Motor neuron (in vitro differentiated cells): ENCODE results near the gene AGBL4. TPM values are rescaled to one million over a fixed set of nuclear protein-coding genes. Genes with fewer than 3 reads are reported as not detected.

Source experiments
- ATAC-seq, 8 experiments: fragments of 200-7000 bp; cut with Tn5 transposase; replicated peaks in 6 of 8; 2 replicates each; pipeline ENCODE4 v1.8.0; 2021; ENCODE audit warnings: mild to moderate bottlenecking in 8 of 8, moderate library complexity in 8 of 8
- H3K27ac ChIP-seq, 2 donors: fragments of 250-450 bp; sonication (Bioruptor Pico); 2 replicates each; pipeline ENCODE4 v1.9.0; 2021; ENCODE audit warnings: antibody characterized with exemption in 2 of 2, mild to moderate bottlenecking in 2 of 2, moderate library complexity in 1 of 2
- H3K4me1 ChIP-seq, 2 donors: fragments of 250-450 bp; sonication (Bioruptor Pico); replicated peaks in 1 of 2; 2 replicates each; pipeline ENCODE4 v1.6.1; 2021; ENCODE audit warnings: antibody characterized with exemption in 2 of 2, mild to moderate bottlenecking in 2 of 2, moderate library complexity in 1 of 2
- H3K4me3 ChIP-seq, 5 donors: fragments of 250-450 bp; sonication (Bioruptor Pico); 2 replicates each; pipeline ENCODE4 v1.9.0; 2021; ENCODE audit warnings: antibody characterized with exemption in 5 of 5, mild to moderate bottlenecking in 5 of 5, moderate library complexity in 4 of 5
- WGBS, 10 experiments: fragments of 450-650 bp; shearing (Covaris generic); methylation state at CpG; one replicate each; pipeline ENCODE4 v1.0.0; 2022; 5-methylcytosine and 5-hydroxymethylcytosine counted together
- in situ Hi-C, 9 experiments: fragments of 400-800 bp; cut with MboI; loops; one replicate each; pipeline ENCODE4 v1.15.0; 2021; ENCODE audit warnings: low sequenced_read_pairs in 9 of 9, low pct_unique_long_range_greater_than_20kb in 2 of 9; ENCODE audit not compliant: unreplicated experiment in 9 of 9
- total RNA-seq, 8 experiments: library from RNA; unstranded; fragments of 300-600 nt; gene quantifications; 2 replicates each; pipeline versions ENCODE4 v1.2.3 to v1.2.4, GENCODE V29; 2022

The AGBL4 gene
- total RNA-seq, 8 experiments from 2014 or later = 0.10 to 4.5 (median 1.9) TPM

DNA sequence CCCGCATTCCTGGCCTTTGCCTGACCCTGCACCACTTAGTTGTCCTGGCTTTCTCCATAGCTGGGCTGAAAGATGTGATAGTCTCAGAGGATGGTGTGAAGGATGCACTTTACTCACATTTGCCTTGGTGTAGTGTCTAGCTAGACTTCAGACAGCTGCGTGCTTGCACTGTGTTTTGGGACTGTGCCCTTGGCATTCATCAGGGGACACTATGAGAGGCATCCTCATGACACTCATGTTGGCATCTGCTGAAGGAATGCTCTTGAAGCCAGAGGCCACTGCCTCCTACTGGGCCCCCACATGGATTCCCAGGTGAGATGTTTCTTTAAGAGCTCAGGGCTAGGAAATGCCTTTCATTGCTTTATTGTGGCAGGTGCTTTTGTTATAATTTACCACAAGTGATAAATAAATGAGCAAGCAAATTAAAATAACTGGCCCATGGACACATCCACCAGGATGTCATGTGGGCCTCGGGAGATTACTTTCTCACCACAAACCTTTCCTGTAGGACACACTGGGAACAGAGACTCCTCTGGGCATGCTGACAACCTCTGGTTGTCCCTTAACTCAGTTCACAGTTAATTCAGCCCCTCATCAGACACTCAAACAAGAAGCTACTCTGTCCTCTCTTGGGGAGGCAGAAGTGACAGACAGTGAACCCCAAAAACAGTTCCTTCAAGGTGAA, 1452.3 kb downstream of the AGBL4 start:
- H3K4me3 ChIP-seq = no peak overlapping the region
- H3K4me1 ChIP-seq = peaks cover 3 to 7% of the 10 kb centered on the region in 2 donors
- ATAC-seq = no peak
- H3K27ac ChIP-seq = no peak overlapping the region
- 0 to 100% (median 73%) methylated on average over 1 to 3 of the region's 3 CpGs; no CpG with 5 or more reads in 3 of the 10 experiments for WGBS, 10 experiments
- in situ Hi-C loops = loop anchor here in 3 of 9 experiments (10.0 to 25.0 kb wide), 2 partner anchors 123 to 1766 kb away; no protein-coding TSS in a partner anchor

DNA sequence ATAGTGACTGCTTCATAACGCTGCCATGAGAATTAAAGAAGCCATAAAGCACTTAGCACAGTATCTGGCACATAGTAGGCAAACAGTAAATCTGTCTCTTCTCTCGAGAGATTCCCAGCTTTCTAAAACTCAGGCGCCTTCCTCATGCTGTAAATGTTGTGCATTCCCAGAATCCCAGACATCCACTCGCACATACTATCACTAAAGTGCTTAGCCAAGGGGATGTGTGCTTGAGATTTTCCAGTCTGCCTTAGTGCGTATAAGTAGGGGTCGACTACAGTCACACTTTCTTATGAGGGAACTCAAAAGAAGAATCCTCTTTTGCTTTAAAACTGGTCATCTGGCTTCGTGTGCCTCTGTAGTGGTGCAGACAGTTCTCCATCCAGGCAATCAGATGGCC, 1453.2 kb downstream of the AGBL4 start:
- WGBS, 10 experiments = 0 to 81% (median 44%) methylated on average over 1 to 7 of the region's 7 CpGs; no CpG with 5 or more reads in 1 of the 10 experiments

DNA sequence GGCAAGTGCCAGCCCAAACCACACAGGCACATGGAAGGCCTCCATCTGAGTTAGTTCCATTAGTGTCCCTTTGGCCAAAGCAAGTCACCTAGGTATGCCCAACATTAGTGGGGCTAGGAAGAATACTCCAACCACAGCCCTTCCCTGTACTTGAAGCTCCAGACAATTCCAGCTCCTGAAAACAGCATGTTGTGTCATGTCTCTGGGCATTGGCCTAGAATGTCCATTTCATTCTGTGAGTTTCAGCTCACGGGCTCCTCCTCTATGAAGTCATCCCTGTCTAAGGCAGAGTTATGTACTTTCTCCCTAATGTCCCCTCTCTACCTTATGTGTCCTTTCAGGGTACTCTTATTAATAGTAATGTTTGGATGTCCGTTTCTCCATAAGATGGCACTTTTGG, 1455.3 kb downstream of the AGBL4 start:
- WGBS, 10 experiments = 14 to 90% (median 82%) methylated on average over 1 to 2 of the region's 2 CpGs; no CpG with 5 or more reads in 4 of the 10 experiments
- in situ Hi-C loops = loop anchor here in 2 of 9 experiments (25.0 kb wide), 1 partner anchor 1769 kb away; no protein-coding TSS in a partner anchor
- ATAC-seq = peak in 2 of 8 experiments; percentile 17 to 36
- Histone ChIP-seq H3K4me1 (peaks cover 0 to 4% of the 10 kb centered on the region in 2 donors), H3K27ac (no peak overlapping the region), H3K4me3 (no peak overlapping the region)

More for the DNA sequence above, 1453.2 kb downstream of the AGBL4 start:
- Histone ChIP-seq H3K27ac (no peak overlapping the region), H3K4me1 (peaks cover 3 to 7% of the 10 kb centered on the region in 2 donors), H3K4me3 (no peak overlapping the region)
- no peak for ATAC-seq
- in situ Hi-C loops = loop anchor here in 3 of 9 experiments (10.0 to 25.0 kb wide), 2 partner anchors 124 to 1767 kb away; no protein-coding TSS in a partner anchor

DNA sequence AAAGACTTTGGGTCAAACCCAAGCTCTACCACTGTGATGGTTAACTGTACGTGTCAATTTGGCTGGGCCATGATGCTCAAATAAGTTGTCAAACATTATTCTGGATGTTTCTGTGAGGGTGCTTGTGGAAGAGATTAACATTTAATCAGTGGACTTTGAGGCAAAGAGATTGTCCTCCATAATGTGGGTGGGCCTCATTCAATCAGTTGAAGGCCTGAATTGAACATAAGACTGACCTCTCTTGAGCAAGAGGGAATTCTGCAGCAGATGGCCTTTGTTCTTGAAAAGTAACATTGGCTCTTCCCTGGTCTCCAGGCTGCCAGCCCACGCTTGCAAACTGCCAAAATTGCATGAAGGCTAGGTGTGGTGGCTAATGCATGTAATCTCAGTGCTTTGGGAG, 1457.3 kb downstream of the AGBL4 start:
- Histone ChIP-seq H3K27ac (no peak overlapping the region), H3K4me3 (no peak overlapping the region), H3K4me1 (peaks cover 0 to 1% of the 10 kb centered on the region in 2 donors)
- in situ Hi-C loops = loop anchor here in 2 of 9 experiments (25.0 kb wide), 1 partner anchor 1771 kb away; no protein-coding TSS in a partner anchor
- no peak for ATAC-seq
- WGBS, 10 experiments = 0 to 97% (median 79%) methylated on average over 1 to 2 of the region's 2 CpGs; no CpG with 5 or more reads in 3 of the 10 experiments

DNA sequence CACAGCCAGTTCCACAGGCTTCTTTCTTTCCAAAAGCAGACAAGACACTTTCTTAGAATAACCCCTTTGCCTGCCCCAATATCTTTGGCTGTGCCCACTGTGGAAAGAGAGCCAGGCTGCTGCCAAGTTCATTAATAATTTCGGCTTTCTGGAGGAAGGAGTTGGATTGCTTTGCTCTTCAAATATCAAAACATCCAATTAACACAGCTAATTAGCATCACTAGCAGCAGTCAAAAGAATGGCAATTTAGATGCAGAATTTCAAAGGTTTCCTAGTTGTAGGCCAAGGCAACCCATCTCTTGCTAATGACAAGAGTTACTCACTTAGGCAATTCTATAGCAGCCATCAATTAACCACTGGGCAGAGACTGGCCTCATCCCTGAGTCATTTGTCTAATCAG, 1460.7 kb downstream of the AGBL4 start:
- peaks cover 10 to 14% of the 10 kb centered on the region in 2 donors for H3K4me1 ChIP-seq
- H3K4me3 ChIP-seq = no peak overlapping the region
- in situ Hi-C loops = loop anchor here in 2 of 9 experiments (25.0 kb wide), 1 partner anchor 1774 kb away; no protein-coding TSS in a partner anchor
- ATAC-seq = peak in 2 of 8 experiments; percentile 30 to 55
- WGBS, 10 experiments = 38 to 50% (median 41%) methylated on average over 1 of the region's 1 CpG; no CpG with 5 or more reads in 6 of the 10 experiments
- no peak overlapping the region for H3K27ac ChIP-seq

DNA sequence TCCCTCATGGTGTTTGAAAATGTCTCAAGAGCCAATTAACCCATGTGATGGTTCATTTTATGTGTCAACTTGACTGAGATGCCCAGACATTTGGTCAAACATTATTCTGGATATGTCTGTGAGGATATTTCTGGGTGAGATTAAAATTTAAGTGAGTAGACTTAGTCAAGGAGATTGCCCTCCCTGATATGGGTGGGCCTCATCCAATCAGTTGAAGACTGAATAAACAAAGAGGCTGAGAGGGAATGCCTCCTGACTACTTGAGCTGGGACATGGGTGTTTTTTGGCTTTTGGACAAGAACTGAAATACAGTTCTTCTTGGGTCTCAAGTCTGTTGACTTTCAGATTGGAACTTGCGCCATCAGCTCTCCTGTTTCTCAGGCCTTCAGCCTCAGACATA, 1462.3 kb downstream of the AGBL4 start:
- ATAC-seq = no peak
- H3K4me1 ChIP-seq = peaks cover 10 to 14% of the 10 kb centered on the region in 2 donors
- in situ Hi-C loops = loop anchor here in 2 of 9 experiments (25.0 kb wide), 1 partner anchor 1776 kb away; no protein-coding TSS in a partner anchor
- H3K27ac ChIP-seq = no peak overlapping the region
- WGBS, 10 experiments = 91 to 100% (median 100%) methylated on average over 1 of the region's 1 CpG; no CpG with 5 or more reads in 6 of the 10 experiments
- no peak overlapping the region for H3K4me3 ChIP-seq

DNA sequence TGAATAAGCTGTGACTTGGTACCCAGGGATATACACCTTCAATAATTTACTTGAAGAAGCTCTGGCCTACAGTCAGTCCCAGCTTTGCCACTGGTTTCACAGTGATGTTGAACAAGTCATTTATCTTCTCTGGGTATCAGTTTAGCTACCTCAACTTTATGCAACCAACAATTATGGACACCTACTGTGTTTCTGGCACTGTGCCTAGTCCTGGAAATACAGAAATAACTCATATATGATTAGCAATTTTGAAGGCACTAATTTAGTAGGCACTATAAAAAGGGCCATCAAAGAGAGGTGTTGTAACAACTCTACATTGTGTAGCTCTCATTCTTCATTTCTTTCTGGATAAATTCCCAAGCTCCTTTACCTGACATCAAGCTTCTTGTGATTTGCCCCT, 1463.2 kb downstream of the AGBL4 start:
- in situ Hi-C loops = loop anchor here in 2 of 9 experiments (25.0 kb wide), 1 partner anchor 1777 kb away; no protein-coding TSS in a partner anchor
- no peak for ATAC-seq
- H3K27ac ChIP-seq = no peak overlapping the region
- H3K4me3 ChIP-seq = no peak overlapping the region
- H3K4me1 ChIP-seq = peaks cover 10 to 14% of the 10 kb centered on the region in 2 donors

DNA sequence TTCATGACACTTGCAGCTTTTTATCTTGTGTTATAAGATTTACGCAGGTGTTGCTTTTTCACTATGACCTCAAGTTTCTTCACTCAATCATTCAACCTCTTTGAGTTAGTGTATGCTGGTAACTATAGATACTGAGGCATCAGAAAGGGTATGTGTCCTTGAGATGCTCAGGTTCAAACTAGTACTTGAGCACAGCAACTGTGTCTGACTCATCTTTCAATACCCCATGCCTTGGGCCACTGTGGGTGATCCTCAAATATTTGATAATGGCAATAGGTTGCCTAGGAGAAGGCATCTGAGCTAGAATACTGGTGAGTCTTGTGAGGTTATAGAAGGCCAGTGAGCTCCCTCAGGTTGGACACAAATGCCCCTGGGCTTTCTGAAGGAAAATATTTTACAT, 1463.6 kb downstream of the AGBL4 start:
- Histone ChIP-seq H3K4me1 (peaks cover 10 to 14% of the 10 kb centered on the region in 2 donors), H3K27ac (no peak overlapping the region), H3K4me3 (no peak overlapping the region)
- WGBS, 10 experiments = 25 to 100% (median 85%) methylated on average over 1 of the region's 1 CpG; no CpG with 5 or more reads in 2 of the 10 experiments
- peak in 3 of 8 experiments; percentile 38 to 84 (median 67) for ATAC-seq
- in situ Hi-C loops = loop anchor here in 2 of 9 experiments (25.0 kb wide), 1 partner anchor 1777 kb away; no protein-coding TSS in a partner anchor

DNA sequence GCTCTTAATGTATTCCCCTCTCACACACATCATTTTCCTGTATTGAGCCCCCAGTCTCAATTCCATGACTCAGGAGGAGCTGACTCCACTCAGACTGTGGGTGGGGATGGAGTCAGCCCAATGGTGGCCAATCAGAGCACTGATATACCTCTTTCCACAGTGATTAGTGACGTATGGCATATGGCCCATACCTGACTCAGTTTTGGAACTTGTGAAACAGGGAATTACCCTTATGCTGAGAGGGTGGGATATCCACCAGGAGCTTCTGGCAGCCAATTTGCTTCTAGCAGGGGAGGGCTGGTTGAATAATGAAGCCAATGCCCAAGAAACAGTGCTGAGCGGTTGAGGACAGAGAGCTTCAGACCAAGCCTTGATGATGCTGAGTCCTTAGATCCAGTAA, 1465.4 kb downstream of the AGBL4 start:
- Histone ChIP-seq H3K4me1 (peaks cover 10 to 14% of the 10 kb centered on the region in 2 donors), H3K4me3 (no peak overlapping the region), H3K27ac (no peak overlapping the region)
- peak in 1 of 8 experiments; percentile 52 for ATAC-seq
- WGBS, 10 experiments = 17 to 100% (median 95%) methylated on average over 1 to 2 of the region's 2 CpGs; no CpG with 5 or more reads in 3 of the 10 experiments
- in situ Hi-C loops = loop anchor here in 2 of 9 experiments (25.0 kb wide), 1 partner anchor 1779 kb away; no protein-coding TSS in a partner anchor

DNA sequence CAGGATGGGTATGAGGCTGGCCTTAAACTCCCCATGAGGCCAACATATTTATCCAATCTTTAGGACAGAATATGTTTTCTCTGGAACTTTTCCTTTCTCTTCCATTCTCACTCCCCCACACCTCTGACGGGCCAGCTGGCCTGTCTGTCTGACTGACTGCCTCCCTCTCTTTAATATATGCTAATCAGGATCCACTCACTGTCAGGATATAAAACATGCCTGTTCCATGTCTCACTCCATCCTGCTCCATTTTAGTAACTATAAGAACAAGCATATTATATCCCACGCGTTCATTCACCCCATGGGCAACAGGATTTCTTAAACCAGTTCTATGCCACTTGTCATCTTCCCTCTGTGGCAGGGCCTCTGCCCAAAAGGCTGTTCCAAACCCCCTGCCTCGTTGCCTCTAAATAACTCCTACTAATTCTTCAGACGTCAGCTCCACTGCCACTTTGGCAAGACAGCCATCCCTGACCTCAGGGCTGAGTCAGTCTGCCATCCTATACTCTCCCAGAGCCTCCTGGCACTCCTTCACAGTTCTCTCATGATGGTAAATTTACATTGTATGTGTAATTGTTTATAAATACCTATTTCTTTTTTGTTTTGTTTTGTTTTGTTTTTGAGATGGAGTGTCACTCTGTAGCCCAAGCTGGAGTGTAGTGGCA, 1467.4 kb downstream of the AGBL4 start:
- 0 to 82% (median 60%) methylated on average over 1 to 5 of the region's 5 CpGs; no CpG with 5 or more reads in 2 of the 10 experiments for WGBS, 10 experiments
- in situ Hi-C loops = loop anchor here in 2 of 9 experiments (25.0 kb wide), 1 partner anchor 1781 kb away; no protein-coding TSS in a partner anchor
- no peak overlapping the region for H3K27ac ChIP-seq
- peaks cover 10 to 14% of the 10 kb centered on the region in 2 donors for H3K4me1 ChIP-seq
- no peak overlapping the region for H3K4me3 ChIP-seq
- ATAC-seq = no peak

DNA sequence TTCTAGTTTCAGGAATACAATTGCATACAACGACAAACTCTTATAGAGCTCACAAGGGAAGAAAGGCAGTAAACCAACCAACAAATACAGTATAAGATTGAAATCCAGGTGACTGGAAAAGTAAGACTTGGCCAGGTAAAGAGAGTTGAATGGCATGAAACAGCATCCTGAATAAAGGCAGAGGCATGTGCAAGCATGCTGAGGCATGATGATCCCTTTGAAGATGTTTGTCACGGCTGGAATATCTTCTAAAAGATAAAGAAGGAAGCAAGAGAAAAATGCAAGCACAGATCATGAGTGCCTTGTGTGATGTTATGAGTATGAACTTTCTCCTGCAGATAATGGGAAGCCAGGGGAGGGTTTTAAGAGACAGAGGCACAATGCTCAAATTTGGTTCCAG, 1468.5 kb downstream of the AGBL4 start:
- Histone ChIP-seq H3K4me3 (no peak overlapping the region), H3K4me1 (peaks cover 12 to 13% of the 10 kb centered on the region in 2 donors), H3K27ac (no peak overlapping the region)
- in situ Hi-C loops = loop anchor here in 2 of 9 experiments (25.0 kb wide), 1 partner anchor 1782 kb away; no protein-coding TSS in a partner anchor
- ATAC-seq = no peak
- WGBS, 10 experiments = 0 to 100% (median 46%) methylated on average over 1 to 2 of the region's 2 CpGs

DNA sequence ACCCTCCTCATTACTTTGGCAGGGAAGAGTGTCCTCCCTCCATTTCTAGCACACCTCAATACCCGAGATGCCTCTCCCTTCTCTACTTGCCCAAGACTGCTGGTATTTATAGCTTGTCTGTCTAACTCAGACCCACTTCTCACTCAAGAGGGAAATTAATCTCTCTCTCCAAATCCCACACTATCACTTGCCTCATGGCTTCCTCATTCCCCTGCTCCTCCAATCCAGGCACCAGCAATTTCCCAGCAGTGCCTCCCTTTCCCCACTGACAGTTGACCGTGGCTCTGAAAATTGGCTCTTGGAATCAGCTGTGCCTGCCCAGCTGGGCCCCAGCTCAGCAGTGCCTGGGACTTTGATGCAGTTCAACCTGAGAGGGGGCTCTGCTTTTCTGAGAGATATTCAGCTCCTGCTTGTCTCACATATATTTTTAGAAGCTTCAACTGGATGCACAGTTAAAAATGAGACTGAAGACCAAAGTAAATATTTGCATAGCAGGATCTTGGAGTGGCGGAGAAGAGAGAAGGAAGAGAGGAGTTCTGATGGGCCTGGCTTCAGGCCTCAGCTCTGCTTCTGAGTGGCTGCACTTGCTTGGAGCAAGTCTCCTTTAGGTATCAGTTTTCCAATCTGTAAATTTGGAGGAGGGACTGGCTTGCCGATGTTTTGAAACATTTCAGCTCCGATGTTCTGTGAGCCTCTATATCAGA, 1470.7 kb downstream of the AGBL4 start:
- in situ Hi-C loops = loop anchor here in 2 of 9 experiments (25.0 kb wide), 1 partner anchor 1784 kb away; no protein-coding TSS in a partner anchor
- peak in 1 of 8 experiments; percentile 30 for ATAC-seq
- H3K27ac ChIP-seq = no peak overlapping the region
- 67 to 100% (median 79%) methylated on average over 1 to 4 of the region's 5 CpGs for WGBS, 10 experiments
- H3K4me3 ChIP-seq = no peak overlapping the region
- peaks cover 2 to 18% of the 10 kb centered on the region in 2 donors for H3K4me1 ChIP-seq
